ENCODE measurements around the gene ARPC2. TPM values are rescaled to one million over a fixed set of nuclear protein-coding genes. Genes with fewer than 3 reads are reported as not detected.

Gene ARPC2
- polyA plus RNA-seq, 1 experiment, result 666 TPM

GRCh38 chr2:218245214-218245613, 28.2 kb downstream of the ARPC2 start:
- Histone ChIP-seq H3K9me3 (ENCODE audit: control insufficient read depth, insufficient read depth, low read length) (no peaks in the 10 kb centered on the region), H3K4me3 (ENCODE audit: low read depth, low read length) (no peak overlapping the region), H3K27me3 (ENCODE audit: control insufficient read depth, insufficient read depth, low read length) (no peaks in the 10 kb centered on the region), H3K27ac (ENCODE audit: low read depth, low read length) (no peak overlapping the region)
- ChIA-PET CTCF (no interaction called here), POLR2A (interaction anchor here (0.6 to 1.7 kb wide), 2 partner anchors 11 to 14 kb away, joined by 8 to 9 read pairs; no protein-coding TSS in a partner anchor)
- no peak for DNase-seq (ENCODE audit: low read depth, low spot score)
- TF ChIP-seq CTCF (IDR thresholded peaks at IDR 0.05; ENCODE audit: low read depth, low read length), result no peak

- TF ChIP-seq CTCF (IDR thresholded peaks at IDR 0.05; ENCODE audit: low read depth, low read length), result no peak
Measured at GRCh38 chr2:218249691-218250090, 32.7 kb downstream of the ARPC2 start.

GRCh38 chr2:218252509-218253231, 35.7 kb downstream of the ARPC2 start:
- POLR2A ChIA-PET, result interaction anchor here (0.7 to 1.2 kb wide), 2 partner anchors 15 to 23 kb away, joined by 3 to 4 read pairs; no protein-coding TSS in a partner anchor
- no peak for TF ChIP-seq CTCF (IDR thresholded peaks at IDR 0.05; ENCODE audit: low read depth, low read length)
- DNase-seq (ENCODE audit: low read depth, low spot score), result no peak
- Histone ChIP-seq H3K27me3 (ENCODE audit: control insufficient read depth, insufficient read depth, low read length) (no peaks in the 10 kb centered on the region), H3K9me3 (ENCODE audit: control insufficient read depth, insufficient read depth, low read length) (no peaks in the 10 kb centered on the region), H3K4me3 (ENCODE audit: low read depth, low read length) (no peak overlapping the region), H3K27ac (ENCODE audit: low read depth, low read length) (peak overlapping the region; percentile 47)
- CTCF ChIA-PET, result interaction anchor here (1.2 kb wide), 1 partner anchor 21 kb away, joined by 3 read pairs; no protein-coding TSS in a partner anchor

More at GRCh38 chr2:218249691-218250090, 32.7 kb downstream of the ARPC2 start:
- Histone ChIP-seq H3K9me3 (ENCODE audit: control insufficient read depth, insufficient read depth, low read length) (no peaks in the 10 kb centered on the region), H3K4me3 (ENCODE audit: low read depth, low read length) (no peak overlapping the region), H3K27me3 (ENCODE audit: control insufficient read depth, insufficient read depth, low read length) (no peaks in the 10 kb centered on the region), H3K27ac (ENCODE audit: low read depth, low read length) (no peak overlapping the region)
- POLR2A ChIA-PET, result no interaction called here
- CTCF ChIA-PET, result no interaction called here
- DNase-seq (ENCODE audit: low read depth, low spot score), result no peak

GRCh38 chr2:218253232-218253625, 36.2 kb downstream of the ARPC2 start:
- Histone ChIP-seq H3K27ac (ENCODE audit: low read depth, low read length) (no peak overlapping the region), H3K27me3 (ENCODE audit: control insufficient read depth, insufficient read depth, low read length) (no peaks in the 10 kb centered on the region), H3K9me3 (ENCODE audit: control insufficient read depth, insufficient read depth, low read length) (no peaks in the 10 kb centered on the region), H3K4me3 (ENCODE audit: low read depth, low read length) (no peak overlapping the region)
- no peak for TF ChIP-seq CTCF (IDR thresholded peaks at IDR 0.05; ENCODE audit: low read depth, low read length)
- DNase-seq (ENCODE audit: low read depth, low spot score), result no peak
- CTCF ChIA-PET, result interaction anchor here (0.7 to 1.2 kb wide), 2 partner anchors 18 to 22 kb away, joined by 3 to 4 read pairs; no protein-coding TSS in a partner anchor
- POLR2A ChIA-PET, result interaction anchor here (0.7 to 1.2 kb wide), 2 partner anchors 16 to 24 kb away, joined by 3 to 4 read pairs; no protein-coding TSS in a partner anchor

- ChIA-PET POLR2A (interaction anchor here (0.6 to 1.9 kb wide), 2 partner anchors 10 to 101 kb away, joined by 8 to 12 read pairs; no protein-coding TSS in a partner anchor), CTCF (interaction anchor here (1.1 to 1.5 kb wide), 2 partner anchors 11 to 467 kb away, joined by 3 read pairs; no protein-coding TSS in a partner anchor)
- peak; percentile 20 for DNase-seq (ENCODE audit: low read depth, low spot score)
- H3K27ac ChIP-seq (ENCODE audit: low read depth, low read length), result no peak overlapping the region
- H3K9me3 ChIP-seq (ENCODE audit: control insufficient read depth, insufficient read depth, low read length), result no peaks in the 10 kb centered on the region
- no peaks in the 10 kb centered on the region for H3K27me3 ChIP-seq (ENCODE audit: control insufficient read depth, insufficient read depth, low read length)
- no peak for TF ChIP-seq CTCF (IDR thresholded peaks at IDR 0.05; ENCODE audit: low read depth, low read length)
- H3K4me3 ChIP-seq (ENCODE audit: low read depth, low read length), result no peak overlapping the region
Measured at GRCh38 chr2:218255446-218255845, 38.5 kb downstream of the ARPC2 start.
